GM23248 (cell line): Measurements from ENCODE around the gene P4HA1.

ENCODE experiments used
- EZH2 ChIP-seq: fragments of 200-600 bp; sonication (generic); IDR thresholded peaks from 2 replicates; pipeline ENCODE4 v1.6.1; 2018; ENCODE audit warnings: antibody characterized with exemption, mild to moderate bottlenecking; ENCODE audit not compliant: insufficient read depth, poor library complexity, severe bottlenecking
- EZH2phosphoT487 ChIP-seq: fragments of 200-600 bp; sonication (generic); IDR thresholded peaks from 2 replicates; pipeline ENCODE4 v1.6.1; 2018; ENCODE audit warnings: antibody characterized with exemption, moderate library complexity, mild to moderate bottlenecking, low read depth; ENCODE audit not compliant: insufficient read depth

DNA sequence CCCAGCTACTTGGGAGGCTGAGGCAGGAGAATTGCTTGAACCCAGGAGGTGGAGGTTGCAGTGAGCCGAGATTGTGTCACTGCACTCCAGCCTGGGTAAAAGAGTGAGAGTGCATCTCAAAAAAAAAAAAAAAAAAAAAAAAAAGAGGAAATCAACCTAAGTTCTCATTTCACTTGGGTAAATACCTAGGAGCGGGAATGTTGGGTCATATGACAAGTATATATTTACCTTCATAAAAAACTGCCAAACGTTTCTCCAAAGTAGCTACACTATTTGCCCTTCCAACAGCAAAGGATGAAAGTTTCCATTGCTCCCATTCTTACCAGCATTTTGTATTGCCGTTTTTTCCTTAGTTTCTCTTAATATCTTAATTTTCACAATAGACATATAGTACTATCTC is 9.8 kb downstream of the P4HA1 start:
- TF ChIP-seq EZH2phosphoT487 (no peak), EZH2 (no peak)
